Rectal smooth muscle tissue (tissue), 1 donor: ENCODE data around the gene CRY2.

Experiments
- H3K27ac ChIP-seq: one replicate; pipeline ENCODE4 v1.7.0; 2013; ENCODE audit warnings: low read depth, low read length, inconsistent platforms
- H3K27me3 ChIP-seq: one replicate; pipeline ENCODE4 v1.7.0; 2013; ENCODE audit warnings: low read length; ENCODE audit not compliant: control insufficient read depth, insufficient read depth
- H3K36me3 ChIP-seq: one replicate; pipeline ENCODE4 v1.7.0; 2013; ENCODE audit warnings: low read length; ENCODE audit not compliant: control insufficient read depth, insufficient read depth
- H3K4me1 ChIP-seq: one replicate; pipeline ENCODE4 v1.7.0; 2013; ENCODE audit warnings: low read length; ENCODE audit not compliant: control insufficient read depth, insufficient read depth
- H3K4me3 ChIP-seq: one replicate; pipeline ENCODE4 v1.7.0; 2013; ENCODE audit warnings: low read length
- H3K9ac ChIP-seq: one replicate; pipeline ENCODE4 v1.7.0; 2013; ENCODE audit warnings: low read length

CRY2 gene

DNA sequence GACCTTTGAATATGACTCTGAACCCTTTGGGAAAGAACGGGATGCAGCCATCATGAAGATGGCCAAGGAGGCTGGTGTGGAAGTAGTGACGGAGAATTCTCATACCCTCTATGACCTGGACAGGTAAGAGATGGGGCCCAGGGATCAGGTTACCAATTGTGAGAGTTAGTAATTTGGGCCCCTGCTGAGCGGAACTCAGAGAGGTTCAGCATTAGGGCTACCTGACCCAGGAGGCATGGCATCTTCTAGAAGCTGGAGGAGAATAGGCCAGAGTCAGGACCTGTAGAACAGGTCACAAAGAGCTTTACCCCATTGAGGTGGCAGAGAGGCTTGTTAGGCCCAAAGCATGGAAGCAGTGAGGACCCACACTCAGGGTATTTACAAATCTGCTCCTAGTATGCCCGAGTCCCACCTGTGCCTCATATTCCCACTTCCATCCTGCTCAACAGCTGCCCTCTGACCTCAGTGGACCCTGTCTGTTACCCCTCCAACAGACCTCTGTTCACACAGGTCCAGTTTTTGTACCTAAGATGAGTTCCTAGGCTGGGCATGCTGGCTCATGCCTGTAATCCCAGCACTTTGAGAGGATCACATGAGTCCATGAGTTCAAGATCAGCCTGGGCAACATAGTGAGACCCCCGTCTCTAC, 11.6 kb downstream of the CRY2 start:
- no peak overlapping the region for H3K9ac ChIP-seq
- H3K4me3 ChIP-seq, result no peak overlapping the region
- peaks cover 27% of the 10 kb centered on the region for H3K36me3 ChIP-seq
- H3K27ac ChIP-seq, result peak overlapping the region; percentile 92
- H3K4me1 ChIP-seq, result peaks cover 62% of the 10 kb centered on the region
- H3K27me3 ChIP-seq, result no peaks in the 10 kb centered on the region

DNA sequence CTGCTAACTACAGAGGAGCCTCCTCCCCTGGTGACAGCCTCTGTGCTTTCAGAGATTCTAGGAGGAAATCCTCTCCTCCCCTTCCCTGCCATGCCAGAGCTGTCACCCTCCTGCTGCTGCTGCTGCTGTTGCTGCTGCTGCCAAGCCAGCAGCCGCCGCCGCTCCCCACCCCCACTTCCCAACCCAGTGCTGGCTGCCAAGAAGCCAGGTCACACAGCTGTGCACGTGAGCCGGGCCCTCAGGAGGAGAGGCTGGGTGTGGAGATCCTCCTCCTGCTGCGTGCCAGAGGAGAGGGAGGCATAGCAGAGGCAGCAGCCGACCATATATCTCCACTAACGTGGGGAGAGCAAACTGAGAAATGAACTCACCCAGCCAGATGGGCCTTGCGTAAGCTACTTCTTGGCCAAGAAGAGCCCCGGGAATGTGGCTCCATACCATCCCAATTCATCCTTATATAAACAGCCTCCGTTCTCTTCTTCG, 12.4 kb downstream of the CRY2 start:
- no peak overlapping the region for H3K4me3 ChIP-seq
- peaks cover 27% of the 10 kb centered on the region for H3K36me3 ChIP-seq
- H3K9ac ChIP-seq, result no peak overlapping the region
- peak overlapping the region; percentile 92 for H3K27ac ChIP-seq
- H3K27me3 ChIP-seq, result no peaks in the 10 kb centered on the region
- H3K4me1 ChIP-seq, result peaks cover 59% of the 10 kb centered on the region

DNA sequence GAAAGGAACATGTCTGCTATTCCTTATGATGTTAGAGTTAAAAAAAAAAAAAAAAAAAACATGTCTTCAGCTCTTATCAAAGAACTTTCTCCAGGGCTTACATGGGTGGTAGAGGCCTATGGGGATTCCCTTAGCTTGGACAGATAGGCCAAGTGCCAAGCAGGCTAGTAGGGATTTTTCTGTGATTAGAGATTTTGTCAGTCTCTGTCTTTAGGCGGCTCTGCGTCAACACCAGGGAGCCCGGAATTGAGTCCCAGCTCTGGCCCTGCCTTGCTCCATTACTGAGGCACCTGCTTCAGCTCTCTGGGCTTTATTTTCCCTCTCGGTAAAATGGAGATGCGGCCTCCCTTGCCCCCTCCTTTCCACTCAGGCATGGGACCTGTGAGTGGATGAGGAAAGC, 13.1 kb downstream of the CRY2 start:
- H3K4me1 ChIP-seq, result peaks cover 52% of the 10 kb centered on the region
- H3K9ac ChIP-seq, result no peak overlapping the region
- no peak overlapping the region for H3K4me3 ChIP-seq
- peaks cover 27% of the 10 kb centered on the region for H3K36me3 ChIP-seq
- no peaks in the 10 kb centered on the region for H3K27me3 ChIP-seq
- H3K27ac ChIP-seq, result peak overlapping the region; percentile 92

DNA sequence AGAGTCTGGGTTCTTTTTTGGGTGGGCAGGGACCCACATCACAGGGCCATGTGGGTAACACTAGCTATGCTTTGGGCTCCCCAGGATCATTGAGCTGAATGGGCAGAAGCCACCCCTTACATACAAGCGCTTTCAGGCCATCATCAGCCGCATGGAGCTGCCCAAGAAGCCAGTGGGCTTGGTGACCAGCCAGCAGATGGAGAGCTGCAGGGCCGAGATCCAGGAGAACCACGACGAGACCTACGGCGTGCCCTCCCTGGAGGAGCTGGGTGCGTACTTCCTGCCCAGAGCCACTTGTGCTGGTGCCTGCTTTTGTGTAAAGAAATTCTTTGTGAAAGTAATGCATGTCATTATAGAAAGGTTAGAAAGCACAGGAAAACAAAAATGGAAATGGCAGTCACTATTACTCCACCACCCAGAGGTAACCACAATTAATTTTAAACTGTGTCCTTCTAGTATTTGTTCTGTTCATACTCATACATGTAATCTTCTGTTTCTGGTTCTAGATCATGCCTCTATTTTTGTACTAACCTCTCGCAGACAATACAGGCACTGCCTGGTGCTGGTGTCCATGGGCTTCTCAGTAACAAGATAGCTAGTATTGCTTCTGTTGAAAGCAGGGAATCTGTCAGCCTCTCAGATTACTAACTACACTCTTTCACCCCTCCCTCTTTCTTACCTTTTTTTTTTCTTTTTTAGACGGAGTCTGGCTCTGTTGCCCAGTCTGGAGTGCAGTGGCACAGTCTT, 13.7 kb downstream of the CRY2 start:
- peaks cover 46% of the 10 kb centered on the region for H3K4me1 ChIP-seq
- H3K9ac ChIP-seq, result no peak overlapping the region
- H3K27me3 ChIP-seq, result no peaks in the 10 kb centered on the region
- peak overlapping the region; percentile 92 for H3K27ac ChIP-seq
- H3K36me3 ChIP-seq, result peaks cover 31% of the 10 kb centered on the region
- H3K4me3 ChIP-seq, result no peak overlapping the region

DNA sequence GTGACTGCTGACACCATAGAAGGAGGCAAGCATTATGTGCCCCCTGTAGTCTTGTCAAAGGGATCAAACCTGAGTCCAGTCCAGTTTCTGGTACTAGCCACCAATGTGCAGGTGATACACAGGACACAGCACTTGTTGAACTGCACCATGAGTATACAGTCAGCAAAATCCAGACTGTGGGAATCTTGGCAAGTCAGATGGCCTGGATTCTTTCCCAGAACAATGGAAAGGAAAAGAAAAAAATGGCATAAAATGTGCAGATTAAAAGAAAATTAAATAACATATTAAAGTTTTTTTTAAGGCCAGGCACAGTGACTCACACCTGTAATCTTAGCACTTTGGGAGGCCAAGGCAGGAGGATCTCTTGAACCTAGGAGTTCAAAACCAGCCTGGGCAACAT, 16.8 kb downstream of the CRY2 start:
- Histone ChIP-seq H3K36me3 (peaks cover 41% of the 10 kb centered on the region), H3K27ac (no peak overlapping the region)

DNA sequence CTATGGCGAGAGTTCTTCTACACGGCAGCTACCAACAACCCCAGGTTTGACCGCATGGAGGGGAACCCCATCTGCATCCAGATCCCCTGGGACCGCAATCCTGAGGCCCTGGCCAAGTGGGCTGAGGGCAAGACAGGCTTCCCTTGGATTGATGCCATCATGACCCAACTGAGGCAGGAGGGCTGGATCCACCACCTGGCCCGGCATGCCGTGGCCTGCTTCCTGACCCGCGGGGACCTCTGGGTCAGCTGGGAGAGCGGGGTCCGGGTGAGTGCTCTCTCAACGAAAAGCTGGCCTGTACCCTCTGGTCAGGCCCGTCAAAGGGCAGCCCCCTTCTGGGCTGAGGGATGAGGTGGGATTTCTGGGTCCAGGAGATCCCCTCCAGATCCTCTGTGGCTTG, 22.3 kb downstream of the CRY2 start:
- Histone ChIP-seq H3K4me3 (no peak overlapping the region), H3K36me3 (peaks cover 57% of the 10 kb centered on the region), H3K27me3 (no peaks in the 10 kb centered on the region), H3K27ac (no peak overlapping the region), H3K9ac (no peak overlapping the region), H3K4me1 (no peaks in the 10 kb centered on the region)

More for the DNA sequence above, 16.8 kb downstream of the CRY2 start:
- Histone ChIP-seq H3K27me3 (no peaks in the 10 kb centered on the region), H3K4me3 (no peak overlapping the region), H3K9ac (no peak overlapping the region), H3K4me1 (peaks cover 17% of the 10 kb centered on the region)

DNA sequence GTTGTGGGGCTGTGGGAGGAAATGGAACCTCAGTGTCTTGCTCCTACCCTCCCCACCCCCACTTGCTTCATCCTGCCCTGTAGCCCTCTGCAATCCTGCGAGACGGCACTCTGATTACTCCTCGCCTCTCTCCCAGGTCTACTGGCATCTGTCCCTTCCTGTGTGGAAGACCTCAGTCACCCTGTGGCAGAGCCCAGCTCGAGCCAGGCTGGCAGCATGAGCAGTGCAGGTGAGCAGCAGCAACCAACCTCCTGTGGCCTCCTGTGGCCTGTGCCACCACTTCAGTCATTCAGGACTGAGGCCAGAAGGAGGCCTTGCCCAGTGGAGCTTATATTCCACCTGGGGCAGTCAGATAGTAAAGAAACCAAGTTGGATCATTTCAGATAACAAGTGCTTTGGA, 23.4 kb downstream of the CRY2 start:
- Histone ChIP-seq H3K4me3 (no peak overlapping the region), H3K27me3 (no peaks in the 10 kb centered on the region), H3K9ac (no peak overlapping the region), H3K36me3 (peaks cover 56% of the 10 kb centered on the region), H3K27ac (no peak overlapping the region), H3K4me1 (no peaks in the 10 kb centered on the region)

DNA sequence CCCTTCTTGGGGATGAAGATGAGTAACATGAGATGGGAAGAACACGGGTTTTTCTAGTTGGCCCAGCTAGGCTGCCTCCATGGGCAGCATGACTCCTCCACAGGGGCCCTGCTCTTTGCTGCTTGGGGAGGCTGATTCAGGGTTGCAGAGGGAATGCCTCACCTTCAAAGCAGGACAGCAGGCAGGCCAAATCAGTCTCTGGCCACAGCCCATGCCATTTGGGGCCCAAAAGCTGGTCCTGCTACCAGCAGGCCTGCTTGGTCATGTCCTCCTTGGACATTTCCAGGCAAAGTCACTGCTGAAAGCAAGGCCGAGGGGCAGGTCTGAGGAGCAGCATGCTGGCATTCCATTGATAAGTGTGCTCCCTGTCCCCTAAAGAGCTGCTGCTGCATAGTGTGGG, 24.4 kb downstream of the CRY2 start:
- no peak overlapping the region for H3K9ac ChIP-seq
- H3K36me3 ChIP-seq, result peaks cover 49% of the 10 kb centered on the region
- H3K4me1 ChIP-seq, result no peaks in the 10 kb centered on the region
- H3K27me3 ChIP-seq, result no peaks in the 10 kb centered on the region
- no peak overlapping the region for H3K27ac ChIP-seq
- no peak overlapping the region for H3K4me3 ChIP-seq

DNA sequence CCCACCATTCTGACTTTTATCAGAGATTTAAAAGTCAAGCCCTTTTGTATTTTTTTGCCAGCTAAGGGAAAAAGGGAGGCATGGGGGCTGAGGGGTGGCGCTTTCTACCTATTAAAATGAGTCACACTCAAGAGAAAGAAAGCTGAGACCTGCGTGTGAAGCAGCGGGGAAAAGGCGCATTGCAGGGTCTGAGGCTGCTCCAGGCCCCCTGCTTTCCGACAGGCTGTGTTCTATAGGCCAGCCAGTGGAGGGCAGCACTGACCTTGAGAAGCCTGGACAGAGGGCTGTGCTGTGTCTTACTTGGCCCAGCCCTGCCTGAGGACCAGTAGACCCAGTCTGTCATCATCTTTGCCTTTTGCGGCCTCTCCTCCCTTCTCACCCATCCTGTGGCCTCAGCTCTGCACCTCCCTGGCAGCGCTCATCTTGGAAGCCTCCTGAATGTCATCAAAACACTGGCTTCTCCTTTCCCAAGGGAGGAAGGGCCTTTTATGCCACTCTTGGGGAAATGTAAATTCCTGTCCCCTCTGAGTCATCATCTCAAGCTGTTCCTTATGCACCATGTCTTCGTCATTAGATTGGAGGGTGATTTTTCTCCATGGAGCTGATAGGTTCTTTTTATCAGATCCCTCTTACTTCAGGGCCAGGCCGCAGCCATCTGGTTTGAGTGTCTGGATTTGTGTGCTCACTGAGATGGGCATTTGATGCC, 25.5 kb downstream of the CRY2 start:
- no peak overlapping the region for H3K27ac ChIP-seq
- no peak overlapping the region for H3K9ac ChIP-seq
- H3K4me3 ChIP-seq, result no peak overlapping the region
- no peaks in the 10 kb centered on the region for H3K27me3 ChIP-seq
- H3K36me3 ChIP-seq, result peaks cover 51% of the 10 kb centered on the region
- no peaks in the 10 kb centered on the region for H3K4me1 ChIP-seq

DNA sequence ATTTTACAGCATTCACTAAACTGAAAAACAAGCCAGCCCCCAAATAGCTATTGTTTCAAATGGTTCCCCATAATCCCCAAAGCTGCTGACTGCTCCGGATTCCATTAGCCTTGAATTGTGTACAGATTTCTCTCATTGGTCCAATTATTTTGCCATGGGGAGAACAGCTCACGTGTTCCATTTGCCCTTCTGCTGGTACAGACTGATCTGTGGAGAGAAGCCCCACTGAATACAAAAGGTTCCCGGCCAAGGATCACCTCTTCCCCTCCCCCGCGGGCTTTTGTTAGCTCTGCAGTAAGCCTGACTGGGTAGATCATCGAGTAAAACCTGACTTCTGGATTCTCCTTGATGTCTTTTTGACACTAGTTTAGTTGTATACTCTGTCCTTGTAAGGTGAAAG, 29.1 kb downstream of the CRY2 start:
- Histone ChIP-seq H3K4me1 (peaks cover 11% of the 10 kb centered on the region), H3K27me3 (no peaks in the 10 kb centered on the region), H3K36me3 (peaks cover 31% of the 10 kb centered on the region), H3K27ac (no peak overlapping the region), H3K9ac (no peak overlapping the region), H3K4me3 (no peak overlapping the region)

DNA sequence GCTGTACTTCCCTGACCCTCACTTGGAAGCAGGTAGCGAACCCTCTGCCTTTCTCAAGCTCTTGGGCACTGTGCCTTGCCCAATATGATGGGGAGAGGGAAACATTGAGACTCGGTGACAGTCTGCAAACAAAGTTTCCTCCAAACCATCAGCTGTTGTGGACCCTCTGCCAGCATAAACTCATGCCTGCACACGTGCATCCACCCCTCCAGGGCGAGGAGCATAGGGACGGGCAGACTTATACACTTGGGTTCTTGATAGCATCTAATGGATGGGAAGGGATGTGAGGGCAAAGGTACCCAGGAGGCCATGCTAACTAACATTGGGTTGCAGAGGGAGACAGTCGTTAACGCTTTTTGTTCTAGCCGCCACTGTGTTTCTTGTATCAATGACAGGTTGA, 29.9 kb downstream of the CRY2 start:
- H3K36me3 ChIP-seq, result peaks cover 32% of the 10 kb centered on the region
- H3K27me3 ChIP-seq, result no peaks in the 10 kb centered on the region
- no peak overlapping the region for H3K9ac ChIP-seq
- no peak overlapping the region for H3K4me3 ChIP-seq
- H3K4me1 ChIP-seq, result peaks cover 13% of the 10 kb centered on the region
- H3K27ac ChIP-seq, result no peak overlapping the region

DNA sequence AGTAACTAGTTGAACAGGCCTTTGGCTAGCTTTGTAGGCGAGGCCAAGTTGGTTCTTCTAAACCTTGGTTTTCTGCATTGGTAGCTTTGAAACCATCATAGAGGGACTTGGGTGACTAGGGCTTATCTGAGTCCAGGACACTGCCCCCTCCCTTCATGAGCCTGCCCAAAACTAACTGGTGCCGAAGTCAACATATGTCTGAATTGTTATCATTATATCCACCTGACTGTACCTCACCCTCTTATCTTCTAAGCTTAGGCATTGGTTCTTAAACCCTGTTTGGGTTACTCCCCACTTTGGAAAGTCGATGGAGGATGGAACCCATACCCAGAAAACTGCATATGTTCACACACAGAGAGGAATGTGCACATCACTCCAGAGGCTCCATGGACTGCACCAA, 30.6 kb downstream of the CRY2 start:
- H3K27me3 ChIP-seq, result no peaks in the 10 kb centered on the region
- H3K9ac ChIP-seq, result no peak overlapping the region
- peaks cover 13% of the 10 kb centered on the region for H3K4me1 ChIP-seq
- no peak overlapping the region for H3K27ac ChIP-seq
- H3K4me3 ChIP-seq, result no peak overlapping the region
- peaks cover 29% of the 10 kb centered on the region for H3K36me3 ChIP-seq
